Measurements from ENCODE around the gene ALDH1L1. TPM values are rescaled to one million over a fixed set of nuclear protein-coding genes. Genes with fewer than 3 reads are reported as not detected.
A peak's percentile ranks its signal among the peaks of the same experiment; 100 is the strongest.

ALDH1L1 gene
- total and polyA plus RNA-seq, 9 of the 15 experiments (the other 6 are each of a cell fraction or from before 2014, with no cell fraction given), result 0.06 to 1.9 (median 0.57) TPM; not detected in 1

DNA sequence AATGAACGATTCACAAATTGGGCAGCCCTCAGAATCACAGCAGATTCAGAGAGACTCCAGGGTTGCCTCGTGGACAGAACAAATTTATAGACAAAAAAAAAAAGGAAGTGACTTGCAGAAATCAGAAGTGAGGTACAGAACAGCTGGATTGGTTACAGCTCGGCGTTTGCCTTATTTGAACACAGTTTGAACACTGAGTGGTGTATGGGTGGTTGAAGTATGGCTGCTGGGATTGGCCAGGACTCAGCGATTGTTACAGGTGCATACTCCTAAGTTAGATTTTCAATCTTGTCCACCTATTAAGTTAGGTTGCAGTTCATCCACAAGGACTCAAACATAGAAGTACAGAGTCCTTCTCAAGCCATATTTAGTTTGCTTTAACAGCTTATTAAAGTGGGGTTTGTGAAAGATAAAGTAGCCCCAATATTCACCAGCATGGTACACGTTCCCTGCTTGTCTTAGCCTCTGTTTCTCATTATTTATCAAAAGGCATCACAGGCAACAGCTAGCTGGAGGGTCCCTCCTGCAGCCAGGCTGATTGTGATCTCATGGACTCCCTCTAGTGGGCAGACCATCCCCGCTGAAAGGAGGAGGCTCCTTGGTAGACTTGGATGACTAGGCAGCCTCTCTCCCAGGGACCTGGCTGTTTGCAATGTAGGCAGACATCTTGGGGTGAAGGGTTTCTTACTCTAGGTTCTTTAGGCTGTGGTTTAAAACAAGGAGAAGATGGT, 17.6 kb upstream of the ALDH1L1 start:
- H3K4me1 ChIP-seq (replicated peaks in 1 of 2; ENCODE audit: control insufficient read depth in 2 of 2, insufficient read depth in 2 of 2, low read length in 2 of 2), result no peaks in the 10 kb centered on the region; a peak in 1 of 5 replicates
- no peaks in the 10 kb centered on the region for H3K36me3 ChIP-seq (ENCODE audit: control insufficient read depth, insufficient read depth, low read length)
- in situ Hi-C loops (cut with MboI), result no loop called here
- DNase-seq (ENCODE audit: extremely low read depth in 1 of 4, low spot score in 3 of 4) (peak; percentile 20 to 60 (median 44)), FAIRE-seq (peak; percentile 65), ATAC-seq (peak; percentile 92)
- no peaks in the 10 kb centered on the region for H3K9me1 ChIP-seq (ENCODE audit: control insufficient read depth, insufficient read depth, low read length)
- H4K20me1 ChIP-seq (replicated peaks; ENCODE audit: control insufficient read depth, insufficient read depth, low read length), result no peaks in the 10 kb centered on the region
- ChIA-PET CTCF (ENCODE audit: low intra/inter-chr PET ratio) (no interaction called here), POLR2A (interaction anchor here (1.0 kb wide), 1 partner anchor 17 kb away, joined by 5 read pairs; no protein-coding TSS in a partner anchor)
- no TSS peak for BruUV-seq (replicated peaks)
- H3K4me3 ChIP-seq, result no peak overlapping the region
- intact Hi-C loops (cut with micrococcal nuclease), result no loop called here
- no peak overlapping the region for H3K27ac ChIP-seq (ENCODE audit: extremely low read depth, low read depth, low read length)
- 0 out of 2 replicates have a peak overlapping the region, but pooled peaks have one; percentile 32 for H2AFZ ChIP-seq (ENCODE audit: low read depth, low read length)
- H3K9ac ChIP-seq (ENCODE audit: insufficient read depth in 1 of 2, low read depth in 2 of 2, low read length in 2 of 2), result no peak overlapping the region
- 0% methylated on average over 6 of the region's 7 CpGs for WGBS (ENCODE audit: insufficient coverage, low coverage, missing lambda C conversion rate)
- H3K27me3 ChIP-seq (ENCODE audit: control insufficient read depth in 2 of 2, insufficient read depth in 2 of 2, low read length in 2 of 2), result no peaks in the 10 kb centered on the region; a peak in 1 of 5 replicates
- H3K79me2 ChIP-seq (ENCODE audit: control insufficient read depth, insufficient read depth, low read length), result no peaks in the 10 kb centered on the region
- no peaks in the 10 kb centered on the region for H3K9me3 ChIP-seq (replicated peaks; ENCODE audit: control insufficient read depth, insufficient read depth, low read depth, low read length)
- no peak overlapping the region for H3K4me2 ChIP-seq (ENCODE audit: insufficient read depth, low read length)
- TF ChIP-seq CTBP1 (IDR thresholded peaks at IDR 0.05; ENCODE audit: borderline replicate concordance), result 0 out of 2 replicates have a peak, but pooled peaks have one; percentile 21
- 0 out of 2 replicates have a peak, but pooled peaks have one; percentile 74 for TF ChIP-seq ZNF766 (CRISPR knock-in tag; conservative IDR thresholded peaks at IDR 0.05)
- peak; percentile 65 to 93; a peak in 2 of 4 replicates for TF ChIP-seq SRF (CRISPR knock-in tag; IDR thresholded peaks at IDR 0.05)
- 0 out of 2 replicates have a peak, but pooled peaks have one; percentile 28 for TF ChIP-seq NFE2L1 (tag; IDR thresholded peaks at IDR 0.05; ENCODE audit: borderline replicate concordance, low read depth)
- no peak for TF ChIP-seq ZNF79 (CRISPR knock-in tag; IDR thresholded peaks at IDR 0.05; ENCODE audit: low read depth)
- TF ChIP-seq, protein P1, sequence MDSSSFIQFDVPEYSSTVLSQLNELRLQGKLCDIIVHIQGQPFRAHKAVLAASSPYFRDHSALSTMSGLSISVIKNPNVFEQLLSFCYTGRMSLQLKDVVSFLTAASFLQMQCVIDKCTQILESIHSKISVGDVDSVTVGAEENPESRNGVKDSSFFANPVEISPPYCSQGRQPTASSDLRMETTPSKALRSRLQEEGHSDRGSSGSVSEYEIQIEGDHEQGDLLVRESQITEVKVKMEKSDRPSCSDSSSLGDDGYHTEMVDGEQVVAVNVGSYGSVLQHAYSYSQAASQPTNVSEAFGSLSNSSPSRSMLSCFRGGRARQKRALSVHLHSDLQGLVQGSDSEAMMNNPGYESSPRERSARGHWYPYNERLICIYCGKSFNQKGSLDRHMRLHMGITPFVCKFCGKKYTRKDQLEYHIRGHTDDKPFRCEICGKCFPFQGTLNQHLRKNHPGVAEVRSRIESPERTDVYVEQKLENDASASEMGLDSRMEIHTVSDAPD (CRISPR knock-in tag; IDR thresholded peaks at IDR 0.05), result no peak
- peak; percentile 92 for TF ChIP-seq FOXM1 (IDR thresholded peaks at IDR 0.05; ENCODE audit: low read depth)
- no peak for TF ChIP-seq FOXM1 (CRISPR knock-in tag; IDR thresholded peaks at IDR 0.05; ENCODE audit: low read depth)
- peak in 1 of 2 experiments; percentile 58; a peak in 1 of 4 replicates for TF ChIP-seq KDM1A (IDR thresholded peaks at IDR 0.05)
- TF ChIP-seq ZNF316 (IDR thresholded peaks at IDR 0.05), result peak; percentile 71
- TF ChIP-seq NFE2 (IDR thresholded peaks at IDR 0.05; ENCODE audit: low read depth), result peak; percentile 63; the same call in 1 of the 2 replicates
- peak; percentile 58 for TF ChIP-seq BACH1 (tag; IDR thresholded peaks at IDR 0.05)
- 0 out of 2 replicates have a peak, but pooled peaks have one; percentile 45 for TF ChIP-seq HMG20A (CRISPR knock-in tag; conservative IDR thresholded peaks at IDR 0.05)
- TF ChIP-seq ETS2 (tag; IDR thresholded peaks at IDR 0.05; ENCODE audit: borderline replicate concordance, poor library complexity, severe bottlenecking), result no peak
- TF ChIP-seq MAFG (tag; conservative IDR thresholded peaks at IDR 0.05), result peak; percentile 88
- TF ChIP-seq, protein P2, sequence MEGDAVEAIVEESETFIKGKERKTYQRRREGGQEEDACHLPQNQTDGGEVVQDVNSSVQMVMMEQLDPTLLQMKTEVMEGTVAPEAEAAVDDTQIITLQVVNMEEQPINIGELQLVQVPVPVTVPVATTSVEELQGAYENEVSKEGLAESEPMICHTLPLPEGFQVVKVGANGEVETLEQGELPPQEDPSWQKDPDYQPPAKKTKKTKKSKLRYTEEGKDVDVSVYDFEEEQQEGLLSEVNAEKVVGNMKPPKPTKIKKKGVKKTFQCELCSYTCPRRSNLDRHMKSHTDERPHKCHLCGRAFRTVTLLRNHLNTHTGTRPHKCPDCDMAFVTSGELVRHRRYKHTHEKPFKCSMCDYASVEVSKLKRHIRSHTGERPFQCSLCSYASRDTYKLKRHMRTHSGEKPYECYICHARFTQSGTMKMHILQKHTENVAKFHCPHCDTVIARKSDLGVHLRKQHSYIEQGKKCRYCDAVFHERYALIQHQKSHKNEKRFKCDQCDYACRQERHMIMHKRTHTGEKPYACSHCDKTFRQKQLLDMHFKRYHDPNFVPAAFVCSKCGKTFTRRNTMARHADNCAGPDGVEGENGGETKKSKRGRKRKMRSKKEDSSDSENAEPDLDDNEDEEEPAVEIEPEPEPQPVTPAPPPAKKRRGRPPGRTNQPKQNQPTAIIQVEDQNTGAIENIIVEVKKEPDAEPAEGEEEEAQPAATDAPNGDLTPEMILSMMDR (IDR thresholded peaks at IDR 0.05 in 2 of 3, conservative IDR thresholded peaks at IDR 0.05 in 1 of 3; ENCODE audit: insufficient read depth in 2 of 3, low read depth in 1 of 3, low read length in 3 of 3), result peak; percentile 60 to 69 (median 61)
- TF ChIP-seq, protein P3, sequence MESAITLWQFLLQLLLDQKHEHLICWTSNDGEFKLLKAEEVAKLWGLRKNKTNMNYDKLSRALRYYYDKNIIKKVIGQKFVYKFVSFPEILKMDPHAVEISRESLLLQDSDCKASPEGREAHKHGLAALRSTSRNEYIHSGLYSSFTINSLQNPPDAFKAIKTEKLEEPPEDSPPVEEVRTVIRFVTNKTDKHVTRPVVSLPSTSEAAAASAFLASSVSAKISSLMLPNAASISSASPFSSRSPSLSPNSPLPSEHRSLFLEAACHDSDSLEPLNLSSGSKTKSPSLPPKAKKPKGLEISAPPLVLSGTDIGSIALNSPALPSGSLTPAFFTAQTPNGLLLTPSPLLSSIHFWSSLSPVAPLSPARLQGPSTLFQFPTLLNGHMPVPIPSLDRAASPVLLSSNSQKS (CRISPR knock-in tag; IDR thresholded peaks at IDR 0.05), result no peak
